GM19324 (cell line): Measurements from ENCODE around the gene GLIPR1.
"Not testable (repeated sequence)": the region's sequence is repeated elsewhere in the genome, so short reads cannot be mapped to it uniquely, and the experiment has no call there.

Experiments used
- ATAC-seq: cut with Tn5 transposase; IDR thresholded peaks from one replicate; pipeline ENCODE4 v1.9.1; 2021; ENCODE audit warnings: mild to moderate bottlenecking, moderate library complexity; ENCODE audit not compliant: unreplicated experiment, low FRiP score

The GLIPR1 gene

DNA sequence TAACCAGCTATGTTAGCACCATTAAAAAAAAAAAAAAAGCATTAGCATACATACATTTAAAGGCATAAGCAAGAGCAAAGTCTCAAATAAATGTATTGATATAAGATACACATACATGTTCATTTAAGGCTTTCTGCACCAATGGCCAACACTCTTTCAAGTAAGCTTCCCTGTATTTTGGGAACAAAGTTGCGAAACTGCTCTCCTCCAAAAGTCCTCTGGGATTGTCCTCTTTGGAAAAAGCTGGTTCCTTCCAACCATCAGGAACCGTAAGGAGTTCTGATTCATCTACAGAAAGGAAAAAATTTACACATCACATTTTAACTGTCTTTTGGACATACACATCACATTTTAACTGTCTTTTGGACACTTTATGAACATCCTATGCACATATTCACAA is 27.6 kb downstream of the GLIPR1 start:
- no peak for ATAC-seq

DNA sequence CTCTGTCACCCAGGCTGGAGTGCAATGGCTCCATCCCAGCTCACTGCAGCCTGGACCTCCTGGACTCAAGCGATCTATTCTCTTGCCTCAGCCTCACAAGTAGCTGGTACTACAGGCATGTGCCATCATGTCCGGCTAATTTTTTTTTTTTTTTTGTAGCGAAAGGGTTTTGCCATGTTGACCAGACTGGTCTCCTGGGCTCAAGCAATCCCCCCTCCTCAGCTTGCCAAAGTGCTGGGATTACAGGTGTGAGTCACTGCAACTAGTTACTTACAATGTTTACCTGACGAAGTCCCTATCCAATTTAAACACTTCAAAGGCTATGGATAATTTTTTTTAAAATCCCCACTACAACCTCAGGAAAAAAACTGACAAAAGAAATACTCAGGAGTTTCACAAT is 29.1 kb downstream of the GLIPR1 start:
- ATAC-seq: no peak

DNA sequence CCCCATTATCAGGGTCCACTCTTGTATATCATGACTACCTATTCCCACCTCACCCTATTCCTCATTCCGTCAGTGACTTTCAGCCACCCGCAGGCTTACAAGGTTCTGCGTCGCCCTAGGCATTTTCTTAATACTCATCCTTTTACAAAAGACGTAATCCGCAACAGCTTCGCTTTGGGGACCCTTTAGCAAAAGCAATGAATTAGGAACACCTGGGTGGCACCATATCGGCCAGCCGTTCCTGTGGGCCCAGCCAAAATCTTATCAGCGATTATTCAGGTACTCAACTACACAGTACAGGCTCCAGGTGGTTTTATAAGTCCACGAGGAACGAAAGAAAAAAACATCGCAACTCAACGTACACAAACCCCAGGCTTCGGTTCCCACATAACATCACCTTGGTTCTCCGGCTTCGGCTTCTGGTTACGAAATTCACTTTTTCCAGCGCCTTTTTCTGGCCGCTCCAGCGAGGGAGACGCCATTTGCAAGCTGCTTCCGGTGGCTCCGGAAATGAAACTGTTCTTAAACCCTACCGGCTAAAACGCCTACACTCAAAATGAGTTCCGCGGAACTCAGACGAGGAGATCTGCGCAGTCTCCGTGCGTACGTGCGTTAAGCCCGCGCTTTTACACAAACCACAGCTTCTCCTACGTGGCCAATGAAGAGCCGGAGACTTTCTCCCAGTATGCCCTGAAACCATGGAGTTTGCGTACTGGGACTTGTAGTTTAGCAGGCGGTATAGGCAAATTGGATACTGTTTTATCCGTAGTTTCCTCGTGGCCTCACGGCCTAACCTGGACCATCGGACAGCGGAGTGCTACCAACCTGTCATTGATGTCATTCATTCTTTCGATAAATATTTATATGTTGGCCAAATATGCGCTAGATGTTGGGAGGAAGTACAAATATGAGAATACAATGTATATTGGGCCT is 30.8 kb downstream of the GLIPR1 start, which contains the start of gene KRR1:
Gene KRR1 (minus strand): TSS at position 494 of the 933 bp plus-strand sequence. CDS start 12 bp downstream, at position 482.
- ATAC-seq: peak; percentile 97

DNA sequence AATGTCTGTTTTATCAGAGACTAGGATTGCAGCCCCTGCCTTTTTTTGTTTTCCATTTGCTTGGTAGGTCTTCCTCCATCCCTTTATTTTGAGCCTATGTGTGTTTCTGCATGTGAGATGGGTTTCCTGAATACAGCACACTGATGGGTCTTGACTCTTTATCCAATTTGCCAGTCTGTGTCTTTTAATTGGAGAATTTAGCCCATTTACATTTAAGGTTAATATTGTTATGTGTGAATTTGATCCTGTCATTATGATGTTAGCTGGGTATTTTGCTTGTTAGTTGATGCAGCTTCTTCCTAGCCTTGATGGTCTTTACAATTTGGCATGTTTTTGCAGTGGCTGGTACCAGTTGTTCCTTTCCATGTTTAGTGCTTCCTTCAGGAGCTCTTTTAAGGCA is 40.7 kb downstream of the GLIPR1 start:
- not testable (repeated sequence) for ATAC-seq

DNA sequence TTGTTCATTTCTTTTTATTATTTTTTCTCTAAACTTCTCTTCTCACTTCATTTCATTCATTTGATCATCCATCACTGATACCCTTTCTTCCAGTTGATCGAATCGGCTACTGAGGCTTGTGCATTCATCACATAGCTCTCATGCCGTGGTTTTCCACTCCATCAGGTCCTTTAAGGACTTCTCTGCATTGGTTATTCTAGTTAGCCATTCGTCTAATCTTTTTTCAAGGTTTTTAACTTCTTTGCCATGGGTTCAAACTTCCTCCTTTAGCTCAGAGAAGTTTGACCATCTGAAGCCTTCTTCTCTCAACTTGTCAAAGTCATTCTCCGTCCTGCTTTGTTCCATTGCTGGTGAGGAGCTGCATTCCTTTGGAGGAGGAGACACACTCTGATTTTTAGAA is 41.6 kb downstream of the GLIPR1 start:
- ATAC-seq: not testable (repeated sequence)

DNA sequence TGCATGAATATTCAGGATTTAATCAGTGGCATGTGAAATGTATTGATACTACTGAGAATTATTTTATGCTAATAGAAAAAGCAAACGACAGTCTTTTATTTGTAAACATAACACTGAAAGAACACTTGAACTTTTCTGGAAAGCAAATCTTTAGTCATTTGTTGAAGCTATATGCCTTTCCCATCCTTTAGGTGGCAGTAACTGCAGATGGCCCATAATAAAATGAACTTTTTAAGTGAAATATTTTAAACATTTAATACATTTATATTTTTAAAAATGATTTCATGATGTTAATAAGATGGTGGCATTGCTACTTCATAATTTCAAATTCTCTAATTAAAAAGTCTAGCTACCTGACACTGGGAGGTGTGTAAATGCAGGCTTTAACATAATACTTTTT is 44.7 kb downstream of the GLIPR1 start:
- no peak for ATAC-seq

DNA sequence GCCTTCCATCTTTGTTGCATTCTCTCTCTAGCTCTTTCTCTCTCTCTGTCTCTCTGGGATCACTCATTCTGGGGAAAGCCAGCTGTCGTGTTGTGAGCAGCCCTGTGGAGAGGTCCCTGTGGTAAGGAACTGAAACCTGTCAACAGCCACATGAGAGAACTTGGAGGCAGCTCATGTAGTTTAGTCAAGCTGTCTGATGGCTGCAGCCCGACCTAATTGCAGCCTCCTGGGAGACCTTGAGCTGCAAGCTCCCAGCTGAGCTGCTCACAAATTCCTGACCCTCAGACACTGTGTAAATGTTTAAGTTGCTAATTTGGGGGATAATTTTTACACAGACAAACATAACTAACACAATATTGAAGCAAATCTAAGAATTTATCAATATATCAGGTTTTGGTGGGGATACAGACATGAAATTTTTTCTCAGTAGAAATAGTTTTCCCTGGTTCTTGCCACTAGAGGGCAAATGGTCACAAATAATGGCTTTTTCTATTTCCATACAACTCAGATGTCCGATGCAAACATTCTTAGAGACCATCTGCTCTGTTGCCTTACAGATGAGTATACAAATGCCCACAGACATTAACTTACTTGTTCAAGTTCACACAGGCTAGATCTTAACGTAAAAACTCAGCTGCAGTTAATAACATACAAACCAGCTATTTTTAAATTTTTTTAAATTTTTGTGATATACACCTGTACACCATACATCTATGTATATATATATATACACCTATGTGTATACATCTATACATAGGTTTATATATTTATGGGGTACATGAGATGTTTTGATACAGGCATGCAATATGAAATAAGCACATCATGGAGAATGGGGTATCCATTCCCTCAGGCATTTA is 46.3 kb downstream of the GLIPR1 start:
- ATAC-seq: peak; percentile 80

DNA sequence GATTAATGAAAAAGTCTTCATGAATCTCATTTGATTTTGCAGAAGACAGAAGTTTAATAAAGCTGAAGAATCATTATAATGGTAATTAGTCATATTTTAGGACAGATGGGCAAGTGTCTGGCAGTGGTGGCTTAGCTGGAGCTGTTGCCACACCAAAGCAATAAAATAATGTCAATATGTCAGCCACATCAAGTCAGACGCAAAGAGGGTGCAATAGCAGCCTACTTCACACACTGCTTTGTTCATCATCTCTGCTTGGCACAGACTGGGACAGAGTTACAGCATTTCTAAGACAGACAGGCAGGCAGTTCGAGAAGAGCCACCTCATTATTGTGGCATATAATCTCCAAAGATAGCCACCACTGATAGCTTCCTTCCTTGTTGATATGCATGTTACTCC is 47.7 kb downstream of the GLIPR1 start:
- no peak for ATAC-seq

DNA sequence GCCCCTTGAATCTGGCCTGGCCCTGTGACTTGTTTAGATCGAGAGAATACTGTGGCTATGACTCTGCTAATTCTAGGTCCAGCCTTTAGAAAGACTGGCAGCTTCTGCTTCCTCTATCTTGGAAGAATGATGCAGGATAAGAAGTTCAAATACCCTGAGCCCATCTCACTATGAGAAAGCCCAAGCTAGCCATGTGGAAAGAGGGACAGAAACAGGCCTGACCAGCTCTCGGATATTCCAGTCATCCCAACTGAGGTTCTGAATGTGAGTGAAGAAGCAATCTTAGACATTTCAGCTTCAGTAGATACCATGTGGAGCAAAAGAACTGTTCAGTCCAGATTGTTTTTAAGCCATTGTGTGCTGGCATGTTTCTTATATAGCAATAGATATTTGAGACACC is 48.1 kb downstream of the GLIPR1 start:
- ATAC-seq: no peak

DNA sequence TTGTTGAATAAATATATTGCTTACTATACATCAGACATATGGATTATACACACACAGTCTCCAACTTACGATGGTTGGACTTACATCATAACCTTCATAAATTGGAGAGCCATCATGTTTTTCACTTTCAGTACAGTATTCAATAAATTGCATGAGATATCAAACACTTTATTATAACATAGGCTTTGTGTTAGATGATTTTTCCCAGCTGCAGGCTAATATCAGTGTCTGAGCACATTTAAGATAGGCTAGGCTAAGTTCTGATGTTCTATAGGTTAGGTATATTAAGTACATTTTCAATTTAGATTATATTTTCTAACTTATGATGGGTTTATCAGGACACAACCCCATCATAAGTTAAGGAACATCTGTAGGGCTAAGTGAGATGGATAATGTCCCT is 48.8 kb downstream of the GLIPR1 start:
- ATAC-seq: no peak

DNA sequence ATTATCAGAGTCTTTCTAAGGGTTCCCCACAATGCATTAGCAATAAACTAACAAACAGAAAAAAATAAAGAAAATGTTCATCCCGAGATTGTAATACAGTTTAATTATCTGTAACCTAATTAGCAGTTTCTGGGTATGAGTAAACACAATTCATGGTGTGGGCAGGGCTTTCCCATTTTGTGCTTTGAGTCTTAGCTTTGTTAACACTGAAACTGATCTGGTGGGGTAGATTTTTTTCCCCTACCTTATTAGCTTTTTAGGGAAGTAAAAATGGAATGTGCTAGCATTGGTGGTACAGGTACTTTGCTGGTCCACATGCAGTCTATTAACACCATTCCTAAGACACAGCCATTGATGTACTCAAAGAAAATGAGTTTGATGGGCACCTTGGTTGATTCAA is 49.3 kb downstream of the GLIPR1 start:
- no peak for ATAC-seq

DNA sequence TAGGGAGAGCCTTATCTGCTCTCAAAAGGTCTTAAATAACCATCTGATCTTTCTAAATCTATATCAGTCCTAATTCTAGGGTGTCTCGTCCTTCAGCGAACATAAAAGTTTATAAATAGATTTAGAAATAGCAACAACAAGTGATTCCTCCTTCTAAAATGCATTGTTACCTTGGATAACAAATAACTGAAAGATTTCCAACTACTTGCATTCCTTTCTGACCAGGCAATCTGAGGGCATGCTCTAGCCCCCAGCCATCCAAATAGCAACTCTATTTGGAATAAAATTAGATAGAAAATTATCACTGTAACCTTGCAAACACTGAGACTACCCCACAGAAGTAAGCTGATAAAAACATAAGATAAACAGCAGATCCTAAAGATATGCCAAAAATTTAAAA is 52.7 kb downstream of the GLIPR1 start:
- ATAC-seq: no peak

DNA sequence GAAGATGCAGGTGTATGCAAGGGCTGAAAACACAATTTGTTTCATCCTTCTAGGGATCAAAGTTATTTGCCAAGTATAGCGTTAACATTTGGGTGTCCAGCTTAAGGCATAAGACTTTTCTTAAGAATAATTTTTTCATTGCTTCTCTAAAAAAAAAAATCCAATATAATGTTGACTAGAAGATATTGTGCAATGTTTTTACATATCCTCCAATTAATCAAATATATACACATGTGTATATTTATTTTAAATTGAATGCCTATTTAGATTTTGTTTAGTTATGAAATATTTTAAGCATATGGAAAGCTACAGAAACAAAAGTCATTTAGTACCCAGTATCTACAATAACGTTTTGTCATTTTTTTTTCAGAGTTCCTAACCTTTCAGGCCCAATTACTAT is 59.3 kb downstream of the GLIPR1 start:
- no peak for ATAC-seq

DNA sequence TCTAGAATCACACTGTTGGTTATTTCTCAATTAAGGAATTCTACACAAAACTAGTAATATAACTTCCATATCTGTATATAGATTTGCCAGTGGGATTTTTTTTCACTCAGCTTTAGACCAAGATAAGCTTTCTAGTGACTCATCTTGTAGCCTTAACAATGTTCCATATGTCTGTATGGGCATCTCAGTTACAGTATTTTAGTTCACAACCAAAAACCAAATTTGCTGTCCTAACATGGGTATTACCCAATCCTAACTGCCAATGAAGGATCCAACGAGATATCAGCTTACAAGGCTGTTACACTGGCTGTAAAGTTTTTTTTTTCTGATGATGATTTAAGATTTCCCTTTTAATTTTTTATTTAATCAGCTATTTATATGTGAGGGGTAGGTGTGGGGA is 62.4 kb downstream of the GLIPR1 start:
- no peak for ATAC-seq

DNA sequence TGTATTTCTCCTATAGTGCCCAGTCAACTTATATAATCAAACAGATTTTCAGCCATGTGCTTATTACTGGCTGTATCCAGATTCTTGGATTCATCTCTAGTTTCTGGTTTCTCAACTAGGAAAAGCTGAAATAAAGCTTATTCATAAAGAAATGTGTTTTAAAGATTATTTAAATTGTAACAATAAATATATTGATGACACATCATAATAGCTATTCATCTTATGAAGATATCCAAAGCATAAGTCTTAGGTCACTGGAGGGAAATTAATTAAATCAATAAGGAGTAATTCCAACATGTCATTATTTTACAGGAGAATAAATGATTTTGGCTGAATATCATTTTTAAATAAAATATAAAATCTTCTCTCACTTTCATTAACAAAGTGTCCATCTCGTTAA is 63.0 kb downstream of the GLIPR1 start:
- ATAC-seq: no peak

DNA sequence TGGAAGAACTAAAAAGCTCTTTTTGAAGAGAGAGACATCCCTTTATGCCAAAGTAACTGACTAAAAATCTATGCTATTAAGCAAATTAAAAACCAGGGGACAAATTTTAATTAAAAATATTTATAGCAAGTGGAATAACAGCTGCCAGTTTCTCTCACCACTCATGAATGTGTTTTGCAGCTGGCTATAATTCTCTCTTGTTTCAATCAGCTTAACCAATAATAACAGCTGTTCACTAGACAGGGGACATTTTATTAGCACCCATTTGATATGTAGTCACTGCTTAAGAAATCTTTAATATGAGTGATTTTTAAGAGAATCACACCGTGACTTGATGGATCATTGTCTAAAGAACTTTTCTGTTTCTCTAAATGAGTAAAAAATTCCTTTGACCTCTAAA is 65.1 kb downstream of the GLIPR1 start:
- ATAC-seq: no peak

DNA sequence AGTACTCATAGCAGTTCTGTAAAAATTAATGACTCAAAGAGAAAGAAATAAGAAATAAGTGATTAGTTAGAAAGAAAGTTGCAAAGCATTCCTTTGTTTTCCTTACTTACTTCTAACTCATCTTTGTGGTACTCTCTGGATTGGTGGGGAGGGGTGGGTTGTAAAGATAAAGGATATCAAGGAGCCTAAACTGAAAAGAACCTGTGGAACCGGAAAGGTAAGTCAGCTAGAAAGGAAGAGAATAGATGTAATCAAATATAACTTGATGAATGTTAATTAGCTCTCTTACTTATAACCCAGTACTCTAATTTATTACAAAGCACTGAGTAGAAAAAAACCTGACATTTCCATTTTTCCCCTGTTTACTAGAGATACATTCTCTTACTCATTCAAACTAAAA is 68.3 kb downstream of the GLIPR1 start:
- no peak for ATAC-seq

DNA sequence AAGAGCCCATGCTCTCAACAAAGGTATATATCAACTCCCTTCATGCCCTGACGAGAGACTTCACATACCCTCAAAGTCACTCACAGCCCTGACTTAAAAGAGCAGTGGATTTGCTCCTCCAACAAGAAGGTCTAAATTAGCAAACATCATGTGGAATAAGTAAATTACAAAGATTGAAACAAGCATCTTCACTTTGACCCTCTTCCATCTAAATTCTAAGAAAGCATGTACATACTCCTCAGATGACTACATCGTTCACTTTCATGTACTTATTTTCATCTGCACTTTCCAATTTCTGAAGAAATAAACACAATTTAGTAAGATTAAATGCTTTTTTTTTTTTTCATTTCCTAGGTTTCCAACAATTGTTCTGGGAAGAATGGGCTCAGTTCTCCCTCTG is 69.4 kb downstream of the GLIPR1 start:
- ATAC-seq: no peak

DNA sequence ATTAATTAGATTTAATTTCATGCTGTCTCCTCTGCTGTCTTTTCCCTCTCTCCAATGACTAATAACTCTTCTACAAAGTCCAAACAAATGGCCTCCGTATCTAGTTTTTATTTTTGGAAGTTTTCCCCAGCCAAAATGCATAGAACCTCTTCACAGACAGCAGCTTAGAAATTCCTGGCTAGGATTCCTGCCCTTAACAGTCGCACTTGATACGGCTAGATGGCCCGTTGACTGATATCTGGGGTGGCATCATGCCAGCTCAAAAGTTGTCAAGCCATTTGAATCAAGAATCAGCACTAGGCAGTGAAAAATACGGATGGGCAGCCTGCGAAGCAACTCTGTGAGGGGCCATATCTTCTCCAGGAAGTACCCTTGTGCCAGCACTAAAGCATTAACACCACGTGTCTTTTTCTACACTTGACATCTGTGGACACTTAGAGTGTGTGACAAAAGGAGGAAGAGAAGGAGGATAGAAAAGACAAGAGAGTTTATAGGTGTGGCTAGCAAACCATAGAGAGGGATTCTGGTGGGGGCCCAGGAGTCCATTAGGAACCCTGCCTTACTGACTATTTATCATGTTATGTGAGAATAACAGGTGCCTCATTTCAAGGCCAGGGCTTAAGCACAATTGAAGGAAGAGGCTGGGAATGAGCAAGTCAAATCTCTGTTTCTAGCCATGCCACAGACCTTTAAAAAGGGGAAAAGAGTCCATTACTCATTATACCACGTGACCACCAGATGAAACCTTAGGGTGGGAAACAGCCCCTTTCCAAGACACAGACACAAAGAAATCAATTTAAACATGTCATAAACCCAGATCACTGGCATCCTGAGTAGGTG is 70.1 kb downstream of the GLIPR1 start:
- ATAC-seq: no peak

DNA sequence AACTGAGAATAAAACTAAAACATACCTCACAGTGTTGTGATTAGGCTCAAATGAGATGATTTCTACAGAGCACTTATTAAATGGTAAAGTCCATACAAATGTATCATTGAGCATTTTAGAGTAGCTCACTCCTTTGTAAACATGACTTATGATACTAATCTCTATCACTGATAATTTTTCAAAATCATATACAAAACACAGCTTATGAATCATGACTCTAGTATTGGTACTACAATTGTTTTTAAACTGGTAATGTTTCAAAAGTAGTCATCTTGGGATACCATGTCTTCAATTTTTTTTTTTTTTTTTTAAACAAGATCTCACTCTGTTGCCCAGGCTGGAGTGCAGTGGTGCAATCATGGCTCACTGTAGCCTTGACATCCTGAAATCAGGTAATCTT is 70.9 kb downstream of the GLIPR1 start:
- ATAC-seq: no peak

DNA sequence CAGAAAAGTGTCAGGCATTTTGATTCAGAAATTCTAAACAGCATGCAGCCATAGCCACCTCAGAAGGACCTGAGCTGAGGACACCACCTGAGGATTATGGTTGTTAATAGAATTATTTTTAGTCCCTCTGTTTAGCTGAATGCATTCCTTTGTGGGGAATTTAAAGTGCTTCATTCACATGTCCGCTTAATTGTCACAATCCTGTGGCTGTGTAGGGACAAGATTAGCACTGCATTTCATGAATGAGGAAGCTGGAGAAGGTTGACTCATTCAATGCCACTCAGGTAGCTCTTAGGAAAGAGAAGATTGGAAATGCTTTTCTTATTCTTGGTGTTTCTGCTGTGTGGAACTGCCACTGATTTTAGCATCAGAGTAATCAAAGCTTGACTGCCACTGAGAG is 72.8 kb downstream of the GLIPR1 start:
- no peak for ATAC-seq
